ENCODE results near the gene KASH5. TPM values are rescaled to one million over a fixed set of nuclear protein-coding genes. Genes with fewer than 3 reads are reported as not detected.

Gene KASH5
- total and polyA plus RNA-seq, 2 of the 8 experiments (the other 6 are each of a cell fraction or from before 2014, with no cell fraction given), result 0.05 to 0.19 TPM

DNA sequence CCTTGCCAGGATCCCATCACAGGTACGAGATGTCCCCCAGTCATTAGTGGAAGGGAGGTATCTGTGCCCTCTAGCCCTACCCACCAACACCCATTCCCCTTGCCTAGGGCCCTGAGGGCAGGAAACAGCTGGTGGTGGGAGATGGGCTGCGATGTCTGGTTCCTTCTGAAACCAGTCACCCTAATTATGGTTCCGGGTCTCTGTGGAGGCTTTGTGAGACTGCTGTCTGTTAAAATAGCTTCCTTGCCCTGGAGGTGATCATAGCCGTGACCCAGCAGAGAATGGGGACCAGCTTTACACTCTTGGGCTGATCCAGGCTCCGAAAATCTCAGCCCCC lies 70.5 kb downstream of the KASH5 start:
- ChIA-PET POLR2A (ENCODE audit: partially characterized antibody) (interaction anchor here (0.7 to 3.2 kb wide), 7 partner anchors 10 to 154 kb away, joined by 3 to 15 read pairs (median 4); no protein-coding TSS in a partner anchor), CTCF (ENCODE audit: partially characterized antibody) (interaction anchor here (0.6 to 4.8 kb wide), 8 partner anchors 11 to 1476 kb away, joined by 3 to 28 read pairs (median 4); partner anchors contain the start of gene FLT3LG)
- no peak overlapping the region for H2BK12ac ChIP-seq (ENCODE audit: low read depth, low read length)
- H3K27me3 ChIP-seq (replicated peaks in 1 of 4; ENCODE audit: control insufficient read depth in 3 of 4, extremely low read depth in 1 of 4, insufficient read depth in 3 of 4, low read length in 3 of 4), result no peaks in the 10 kb centered on the region
- no peak overlapping the region for H2AFZ ChIP-seq (ENCODE audit: low read length)
- no peak overlapping the region for H4K91ac ChIP-seq (replicated peaks; ENCODE audit: insufficient read length, low read length)
- H3K23me2 ChIP-seq (ENCODE audit: low read depth, low read length), result peaks cover under 1% of the 10 kb centered on the region; the same call in 1 of the 2 replicates
- no peaks in the 10 kb centered on the region for H3K9me3 ChIP-seq (ENCODE audit: insufficient read depth in 2 of 2, low read depth in 1 of 2, low read length in 1 of 2)
- TF ChIP-seq JUN (IDR thresholded peaks at IDR 0.05; ENCODE audit: low read depth, low read length) (no peak), TAF7 (optimal IDR thresholded peaks at IDR 0.05; ENCODE audit: borderline replicate concordance, low read depth, low read length) (no peak), KDM4A (IDR thresholded peaks at IDR 0.05; ENCODE audit: low read depth, low read length, severe bottlenecking) (no peak), NANOG (IDR thresholded peaks at IDR 0.05; ENCODE audit: insufficient read depth, low read depth, low read length, poor library complexity, severe bottlenecking) (no peak), RXRA (IDR thresholded peaks at IDR 0.05; ENCODE audit: insufficient read depth, low read depth, low read length) (no peak), GABPA (IDR thresholded peaks at IDR 0.05; ENCODE audit: borderline replicate concordance, insufficient read depth, low read length) (no peak), SIX5 (IDR thresholded peaks at IDR 0.05; ENCODE audit: low read depth, low read length) (no peak)
- TF ChIP-seq, protein P1, sequence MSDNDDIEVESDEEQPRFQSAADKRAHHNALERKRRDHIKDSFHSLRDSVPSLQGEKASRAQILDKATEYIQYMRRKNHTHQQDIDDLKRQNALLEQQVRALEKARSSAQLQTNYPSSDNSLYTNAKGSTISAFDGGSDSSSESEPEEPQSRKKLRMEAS (IDR thresholded peaks at IDR 0.05), result no peak
- H3K14ac ChIP-seq (ENCODE audit: insufficient read length), result no peak overlapping the region
- no peak overlapping the region for H2BK5ac ChIP-seq (ENCODE audit: low read depth, low read length)
- peak overlapping the region; percentile 3; the same call in 1 of the 2 replicates for H4K8ac ChIP-seq (ENCODE audit: extremely low read depth, insufficient read depth, low read length)
- no peak overlapping the region for H2AK5ac ChIP-seq (ENCODE audit: low read depth, low read length)
- H3K27ac ChIP-seq (ENCODE audit: low read depth, low read length), result no peak overlapping the region
- H4K20me1 ChIP-seq (replicated peaks in 1 of 2; ENCODE audit: control insufficient read depth in 1 of 2, insufficient read depth in 2 of 2, low read length in 2 of 2), result no peaks in the 10 kb centered on the region
- H3K23ac ChIP-seq (ENCODE audit: insufficient read length), result no peak overlapping the region
- H2BK15ac ChIP-seq (ENCODE audit: low read length), result 0 out of 2 replicates have a peak overlapping the region, but pooled peaks have one; percentile 10
- H4K5ac ChIP-seq (ENCODE audit: insufficient read length, low read depth, low read length), result no peak overlapping the region
- H3K9ac ChIP-seq (replicated peaks in 1 of 4; ENCODE audit: extremely low read depth in 1 of 4, low read depth in 3 of 4, low read length in 3 of 4), result no peak overlapping the region
- H3K79me1 ChIP-seq (ENCODE audit: low read depth, low read length), result no peaks in the 10 kb centered on the region; the same call in 1 of the 2 replicates
- 98% methylated on average over 5 of the region's 5 CpGs; no CpG with 5 or more reads in 1 of the 2 experiments for WGBS, 2 experiments (ENCODE audit: extremely low coverage in 1 of 2, insufficient coverage in 1 of 2, insufficient read length in 1 of 2, insufficient replicate concordance in 2 of 2, low coverage in 1 of 2, low lambda C conversion rate in 2 of 2, missing lambda C conversion rate in 1 of 2)
- DNase-seq (ENCODE audit: low read depth in 1 of 2, low spot score in 2 of 2), result no peak
- no peak overlapping the region for H3K4ac ChIP-seq (replicated peaks; ENCODE audit: insufficient read length, low read depth, low read length)
- no peak overlapping the region for H3K4me2 ChIP-seq (ENCODE audit: insufficient read depth in 1 of 2, low read depth in 2 of 2, low read length in 2 of 2)
- H2BK120ac ChIP-seq (replicated peaks; ENCODE audit: low read depth, low read length), result no peak overlapping the region
- H3K79me2 ChIP-seq (ENCODE audit: control insufficient read depth in 1 of 2, insufficient read depth in 2 of 2, low read length in 2 of 2), result peaks cover 0 to 9% of the 10 kb centered on the region in 2 experiments; a peak in 1 of 4 replicates
- H3K18ac ChIP-seq (ENCODE audit: extremely low read depth, low read length), result no peak overlapping the region
- H2BK20ac ChIP-seq (ENCODE audit: low read length), result no peak overlapping the region
- peaks cover 0 to 10% (median 2%) of the 10 kb centered on the region in 4 experiments; a peak in 4 of 8 replicates for H3K36me3 ChIP-seq (ENCODE audit: control insufficient read depth in 2 of 4, insufficient read depth in 4 of 4, low read length in 3 of 4)
- no peak overlapping the region for H3K56ac ChIP-seq (replicated peaks; ENCODE audit: insufficient read length, low read depth, low read length)
- H3K4me3 ChIP-seq (ENCODE audit: extremely low read depth in 1 of 4, insufficient read depth in 2 of 4, low read depth in 3 of 4, low read length in 4 of 4), result no peak overlapping the region
- H3K4me1 ChIP-seq (replicated peaks in 1 of 4; ENCODE audit: control insufficient read depth in 3 of 4, insufficient read depth in 4 of 4, low read length in 3 of 4), result no peaks in the 10 kb centered on the region; a peak in 1 of 7 replicates
- FAIRE-seq, result no peak
